Activated CD4-positive, alpha-beta T cell treated with anti-CD3 and anti-CD28 coated beads, Interleukin-2, amount 10 ng/mL, durations not matched to agents 24 days and 14 days (primary cell): ENCODE results near the gene FSIP1. TPM values are rescaled to one million over a fixed set of nuclear protein-coding genes. Genes with fewer than 3 reads are reported as not detected.
A peak's percentile ranks its signal among the peaks of the same experiment; 100 is the strongest.

ENCODE experiments used
- DNase-seq: peaks from one replicate; pipeline ENCODE4 v3.0.0; 2022
- H3K27ac Mint-ChIP-seq: one replicate; pipeline ENCODE4 v1.8.0; 2022; ENCODE audit warnings: mild to moderate bottlenecking, mixed read lengths
- H3K27me3 Mint-ChIP-seq: one replicate; pipeline ENCODE4 v1.8.0; 2022; ENCODE audit warnings: mixed read lengths
- H3K36me3 Mint-ChIP-seq: one replicate; pipeline ENCODE4 v1.8.0; 2022; ENCODE audit warnings: low read depth, mild to moderate bottlenecking, mixed read lengths
- H3K4me1 Mint-ChIP-seq: one replicate; pipeline ENCODE4 v1.8.0; 2021; ENCODE audit warnings: mixed read lengths
- H3K4me3 Mint-ChIP-seq: one replicate; pipeline ENCODE4 v1.8.0; 2022; ENCODE audit warnings: mild to moderate bottlenecking, moderate library complexity, mixed read lengths
- H3K9me3 Mint-ChIP-seq: one replicate; pipeline ENCODE4 v1.8.0; 2021; ENCODE audit warnings: mixed read lengths
- intact Hi-C: fragments of 100-400 bp; cut with micrococcal nuclease; formaldehyde crosslinking; loops from one replicate; pipeline ENCODE4 v1.15.1; 2023
- total RNA-seq: library from RNA; stranded (reverse); gene quantifications from 2 replicates; pipeline ENCODE4 v1.2.3, GENCODE V29; 2022

Gene FSIP1
- total RNA-seq, 1 donor from 2014 or later = 0.37 TPM

- Mint-ChIP-seq H3K4me3 (peak overlapping the region; percentile 65), H3K27ac (peak overlapping the region; percentile 68), H3K36me3 (no peaks in the 10 kb centered on the region), H3K27me3 (peaks cover 65% of the 10 kb centered on the region), H3K9me3 (no peaks in the 10 kb centered on the region), H3K4me1 (peaks cover 25% of the 10 kb centered on the region)
- intact Hi-C loops = loop anchor here (1.0 to 5.0 kb wide), 6 partner anchors 45 to 872 kb away; no protein-coding TSS in a partner anchor
- DNase-seq = peak; percentile 59
These were observed 203.0 kb downstream of the FSIP1 start for GRCh38 chr15:39579487-39580116.

- Mint-ChIP-seq H3K27me3 (peaks cover 65% of the 10 kb centered on the region), H3K9me3 (no peaks in the 10 kb centered on the region), H3K36me3 (no peaks in the 10 kb centered on the region), H3K4me1 (peaks cover 25% of the 10 kb centered on the region), H3K4me3 (no peak overlapping the region), H3K27ac (no peak overlapping the region)
- intact Hi-C loops = no loop called here
- DNase-seq = no peak
These were observed 203.7 kb downstream of the FSIP1 start for GRCh38 chr15:39578851-39579486.

- Mint-ChIP-seq H3K4me3 (no peak overlapping the region), H3K4me1 (peaks cover 11% of the 10 kb centered on the region), H3K27me3 (peaks cover 54% of the 10 kb centered on the region), H3K36me3 (no peaks in the 10 kb centered on the region), H3K27ac (no peak overlapping the region), H3K9me3 (no peaks in the 10 kb centered on the region)
- intact Hi-C loops = no loop called here
- DNase-seq = no peak
These were observed 207.5 kb downstream of the FSIP1 start for GRCh38 chr15:39575180-39575579.

GRCh38 chr15:39574427-39574826, 208.2 kb downstream of the FSIP1 start:
- Mint-ChIP-seq H3K36me3 (no peaks in the 10 kb centered on the region), H3K27me3 (peaks cover 51% of the 10 kb centered on the region)

GRCh38 chr15:39573844-39574243, 208.8 kb downstream of the FSIP1 start:
- Mint-ChIP-seq H3K27ac (no peak overlapping the region), H3K36me3 (no peaks in the 10 kb centered on the region), H3K9me3 (no peaks in the 10 kb centered on the region), H3K4me3 (no peak overlapping the region), H3K27me3 (peaks cover 47% of the 10 kb centered on the region), H3K4me1 (peaks cover 1% of the 10 kb centered on the region)
- no peak for DNase-seq
- intact Hi-C loops = no loop called here

More at GRCh38 chr15:39574427-39574826, 208.2 kb downstream of the FSIP1 start:
- H3K9me3 Mint-ChIP-seq = no peaks in the 10 kb centered on the region
- no peak overlapping the region for H3K4me3 Mint-ChIP-seq
- no peak overlapping the region for H3K27ac Mint-ChIP-seq
- intact Hi-C loops = no loop called here
- DNase-seq = no peak
- H3K4me1 Mint-ChIP-seq = peaks cover 6% of the 10 kb centered on the region

- H3K4me3 Mint-ChIP-seq = no peak overlapping the region
- H3K27ac Mint-ChIP-seq = no peak overlapping the region
- H3K4me1 Mint-ChIP-seq = no peaks in the 10 kb centered on the region
- DNase-seq = no peak
- intact Hi-C loops = no loop called here
- no peaks in the 10 kb centered on the region for H3K36me3 Mint-ChIP-seq
- H3K27me3 Mint-ChIP-seq = peaks cover 41% of the 10 kb centered on the region
- H3K9me3 Mint-ChIP-seq = no peaks in the 10 kb centered on the region
These were observed 209.4 kb downstream of the FSIP1 start for GRCh38 chr15:39573287-39573686.

- intact Hi-C loops = no loop called here
- H3K9me3 Mint-ChIP-seq = no peaks in the 10 kb centered on the region
- no peaks in the 10 kb centered on the region for H3K4me1 Mint-ChIP-seq
- no peak overlapping the region for H3K27ac Mint-ChIP-seq
- peaks cover 21% of the 10 kb centered on the region for H3K27me3 Mint-ChIP-seq
- no peak overlapping the region for H3K4me3 Mint-ChIP-seq
- no peak for DNase-seq
- H3K36me3 Mint-ChIP-seq = no peaks in the 10 kb centered on the region
These were observed 216.8 kb downstream of the FSIP1 start for GRCh38 chr15:39565851-39566250.

GRCh38 chr15:39564972-39565665, 217.5 kb downstream of the FSIP1 start:
- no peaks in the 10 kb centered on the region for H3K36me3 Mint-ChIP-seq
- no peaks in the 10 kb centered on the region for H3K9me3 Mint-ChIP-seq
- no peak overlapping the region for H3K27ac Mint-ChIP-seq
- H3K4me3 Mint-ChIP-seq = no peak overlapping the region
- intact Hi-C loops = no loop called here
- H3K4me1 Mint-ChIP-seq = no peaks in the 10 kb centered on the region
- no peak for DNase-seq
- H3K27me3 Mint-ChIP-seq = peaks cover 21% of the 10 kb centered on the region

- DNase-seq = no peak
- Mint-ChIP-seq H3K27me3 (peaks cover 10% of the 10 kb centered on the region), H3K36me3 (no peaks in the 10 kb centered on the region), H3K4me3 (no peak overlapping the region), H3K27ac (no peak overlapping the region), H3K9me3 (no peaks in the 10 kb centered on the region), H3K4me1 (no peaks in the 10 kb centered on the region)
- intact Hi-C loops = no loop called here
These were observed 224.2 kb downstream of the FSIP1 start for GRCh38 chr15:39558421-39558820.

GRCh38 chr15:39556461-39556860, 226.2 kb downstream of the FSIP1 start:
- H3K27me3 Mint-ChIP-seq = peaks cover 8% of the 10 kb centered on the region
- intact Hi-C loops = no loop called here

GRCh38 chr15:39555885-39556284, 226.8 kb downstream of the FSIP1 start:
- H3K27me3 Mint-ChIP-seq = peaks cover 10% of the 10 kb centered on the region
- no peaks in the 10 kb centered on the region for H3K4me1 Mint-ChIP-seq
- no peaks in the 10 kb centered on the region for H3K36me3 Mint-ChIP-seq
- no peak overlapping the region for H3K4me3 Mint-ChIP-seq
- H3K9me3 Mint-ChIP-seq = no peaks in the 10 kb centered on the region
- intact Hi-C loops = no loop called here
- no peak overlapping the region for H3K27ac Mint-ChIP-seq
- DNase-seq = no peak

More at GRCh38 chr15:39556461-39556860, 226.2 kb downstream of the FSIP1 start:
- no peak for DNase-seq
- Mint-ChIP-seq H3K9me3 (no peaks in the 10 kb centered on the region), H3K4me3 (no peak overlapping the region), H3K36me3 (no peaks in the 10 kb centered on the region), H3K4me1 (no peaks in the 10 kb centered on the region), H3K27ac (no peak overlapping the region)

GRCh38 chr15:39554746-39555387, 227.8 kb downstream of the FSIP1 start:
- intact Hi-C loops = no loop called here
- H3K27me3 Mint-ChIP-seq = peaks cover 7% of the 10 kb centered on the region
- no peak overlapping the region for H3K4me3 Mint-ChIP-seq
- no peak for DNase-seq
- H3K27ac Mint-ChIP-seq = no peak overlapping the region
- H3K4me1 Mint-ChIP-seq = no peaks in the 10 kb centered on the region
- no peaks in the 10 kb centered on the region for H3K9me3 Mint-ChIP-seq
- H3K36me3 Mint-ChIP-seq = no peaks in the 10 kb centered on the region

GRCh38 chr15:39553947-39554693, 228.5 kb downstream of the FSIP1 start:
- H3K27me3 Mint-ChIP-seq = peaks cover 8% of the 10 kb centered on the region
- no peaks in the 10 kb centered on the region for H3K9me3 Mint-ChIP-seq
- intact Hi-C loops = no loop called here
- no peak overlapping the region for H3K27ac Mint-ChIP-seq
- no peak for DNase-seq
- H3K36me3 Mint-ChIP-seq = no peaks in the 10 kb centered on the region
- no peak overlapping the region for H3K4me3 Mint-ChIP-seq
- H3K4me1 Mint-ChIP-seq = no peaks in the 10 kb centered on the region
